Stimulated activated CD8-positive, alpha-beta memory T cell treated with anti-CD3 and anti-CD28 coated beads, Interleukin-7, amount 100 ng/mL, for 4 hours (primary cell): ENCODE results near the gene MYO9A.
A peak's percentile ranks its signal among the peaks of the same experiment; 100 is the strongest.
"Not testable (repeated sequence)": the region's sequence is repeated elsewhere in the genome, so short reads cannot be mapped to it uniquely, and the experiment has no call there.

Source experiments
- DNase-seq, 2 donors: peaks; one replicate each; pipeline ENCODE4 v3.0.0-alpha.2; 2020; ENCODE audit warnings: low read depth in 2 of 2

MYO9A gene

GRCh38 chr15:72136170-72137051, 18.5 kb upstream of the MYO9A start:
- no peak for DNase-seq

DNA sequence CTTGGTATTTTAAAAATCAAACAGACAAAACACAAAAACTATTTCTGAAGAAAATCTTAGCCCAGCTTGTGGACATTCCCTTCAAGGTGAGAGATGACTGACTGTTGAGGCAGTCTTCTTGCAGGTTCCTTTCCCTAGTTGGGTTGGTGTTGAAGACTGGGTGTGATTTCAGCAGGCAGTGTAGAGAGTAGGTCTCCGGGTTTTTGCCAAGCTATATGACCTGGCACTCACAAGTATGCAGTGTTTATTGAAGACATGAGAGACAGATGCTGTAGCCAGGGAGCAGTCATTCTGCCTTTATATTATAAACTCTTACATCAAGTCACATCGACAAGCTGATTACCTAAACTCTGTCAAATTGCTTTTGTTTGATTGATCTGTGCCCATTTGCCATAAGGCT, 17.8 kb upstream of the MYO9A start:
- no peak for DNase-seq

- DNase-seq, result no peak
These were observed 15.3 kb upstream of the MYO9A start for GRCh38 chr15:72133211-72133610.

GRCh38 chr15:72131922-72132321, 14.0 kb upstream of the MYO9A start:
- DNase-seq, result no peak

DNA sequence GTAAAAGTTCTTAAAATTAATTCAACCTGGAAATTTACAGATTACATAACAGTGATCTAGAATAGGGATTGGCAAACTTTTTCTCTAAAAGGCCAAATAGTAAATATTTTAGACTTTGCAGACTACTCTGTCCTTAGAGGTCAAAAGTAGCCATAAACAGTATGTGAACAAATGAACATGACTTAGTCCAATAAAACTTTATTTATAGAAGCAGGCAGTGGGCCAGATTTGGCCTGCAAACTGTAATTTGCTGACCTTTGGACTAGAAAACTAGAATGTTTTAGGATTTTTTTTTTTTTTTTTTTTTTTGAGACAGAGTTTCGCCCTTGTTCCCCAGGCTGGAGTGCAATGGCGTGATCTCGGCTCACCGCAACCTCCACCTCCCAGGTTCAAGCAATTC, 12.3 kb upstream of the MYO9A start:
- no peak for DNase-seq

DNA sequence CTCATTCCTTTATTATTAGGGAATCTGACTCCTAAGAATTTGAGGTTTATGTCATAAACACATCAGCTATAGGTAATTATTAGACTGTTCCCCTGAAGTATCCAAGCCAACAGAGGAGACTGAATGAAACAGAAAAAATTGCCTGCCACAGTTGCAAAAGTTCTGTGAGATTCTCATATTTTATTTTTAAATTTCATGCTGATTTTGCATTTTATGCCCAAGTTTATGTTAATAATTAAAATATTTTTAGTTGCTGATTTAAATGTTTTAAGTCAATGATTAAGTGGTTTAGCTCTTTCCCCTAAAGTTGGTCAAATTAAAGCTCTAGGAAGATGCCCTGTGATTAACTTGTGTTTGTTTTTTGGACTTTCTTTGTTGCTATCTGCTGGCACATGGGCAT, 10.4 kb upstream of the MYO9A start:
- no peak for DNase-seq

DNA sequence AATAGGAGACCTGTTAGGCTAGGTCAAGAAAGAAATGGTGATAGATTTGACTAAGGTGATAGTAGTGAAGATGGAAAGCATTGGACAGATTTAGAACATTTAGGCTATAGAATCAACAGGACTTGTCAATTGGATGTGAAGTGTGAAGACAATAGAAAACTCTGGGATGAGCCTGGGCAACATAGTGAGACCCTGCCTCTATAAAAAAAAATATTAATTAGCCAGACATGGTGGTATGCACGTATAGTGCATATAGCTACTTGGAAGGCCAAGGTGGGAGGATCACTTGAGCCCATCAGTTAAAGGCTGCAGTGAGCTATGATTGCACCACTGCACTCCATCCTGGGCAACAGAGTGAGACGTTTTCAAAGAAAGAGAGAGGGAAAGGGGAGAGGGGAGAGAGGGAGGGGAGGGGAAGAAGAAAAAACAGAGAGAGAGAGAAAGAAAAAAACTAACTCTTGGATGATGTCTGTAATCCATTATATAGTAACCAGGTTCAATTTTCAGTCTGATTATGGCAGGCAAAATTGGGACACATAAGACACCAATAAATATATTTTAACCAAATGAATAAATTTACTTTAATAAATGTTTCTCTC, 9.9 kb upstream of the MYO9A start:
- no peak for DNase-seq

GRCh38 chr15:72124218-72124617, 6.3 kb upstream of the MYO9A start:
- DNase-seq, result no peak

GRCh38 chr15:72117486-72118016, 399 bp downstream of the MYO9A start:
- peak in 1 of 2 donors; percentile 64 for DNase-seq

DNA sequence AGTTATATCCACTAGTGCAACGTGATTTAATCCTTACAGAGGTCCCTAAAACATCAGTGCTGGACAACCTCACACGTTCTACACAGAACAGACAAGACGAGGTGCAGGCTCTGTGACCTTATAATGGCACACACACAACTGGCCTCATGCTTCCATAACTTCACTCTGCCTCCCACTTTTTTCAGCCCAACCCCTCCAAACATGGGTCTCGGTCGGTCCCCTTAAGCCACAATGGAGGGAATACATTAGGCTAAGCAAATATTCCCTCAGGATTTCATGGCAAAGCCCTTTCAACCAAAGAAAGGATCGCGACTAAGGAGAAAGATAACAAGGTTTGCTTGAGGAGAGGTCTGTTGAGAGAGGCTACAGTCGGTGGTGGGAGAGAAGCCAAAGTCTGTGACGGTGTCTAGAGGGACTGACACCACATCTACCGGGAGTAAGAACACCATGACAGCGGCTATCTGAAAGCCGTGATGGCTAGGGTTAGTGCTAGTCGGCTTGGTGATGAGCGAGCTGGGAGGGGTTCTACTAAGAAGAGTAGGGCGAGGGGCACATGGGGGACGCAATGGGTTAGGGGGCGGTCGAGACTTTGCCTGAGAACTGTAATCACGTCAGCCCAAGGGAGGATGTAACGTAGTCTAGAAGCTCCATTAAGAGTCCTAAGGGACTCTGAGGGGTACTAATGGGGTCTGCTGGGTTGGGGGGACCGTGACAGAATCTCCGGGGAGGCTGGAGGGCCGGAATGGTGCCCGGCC, 1.0 kb downstream of the MYO9A start:
- peak; percentile 5 to 10 for DNase-seq

DNA sequence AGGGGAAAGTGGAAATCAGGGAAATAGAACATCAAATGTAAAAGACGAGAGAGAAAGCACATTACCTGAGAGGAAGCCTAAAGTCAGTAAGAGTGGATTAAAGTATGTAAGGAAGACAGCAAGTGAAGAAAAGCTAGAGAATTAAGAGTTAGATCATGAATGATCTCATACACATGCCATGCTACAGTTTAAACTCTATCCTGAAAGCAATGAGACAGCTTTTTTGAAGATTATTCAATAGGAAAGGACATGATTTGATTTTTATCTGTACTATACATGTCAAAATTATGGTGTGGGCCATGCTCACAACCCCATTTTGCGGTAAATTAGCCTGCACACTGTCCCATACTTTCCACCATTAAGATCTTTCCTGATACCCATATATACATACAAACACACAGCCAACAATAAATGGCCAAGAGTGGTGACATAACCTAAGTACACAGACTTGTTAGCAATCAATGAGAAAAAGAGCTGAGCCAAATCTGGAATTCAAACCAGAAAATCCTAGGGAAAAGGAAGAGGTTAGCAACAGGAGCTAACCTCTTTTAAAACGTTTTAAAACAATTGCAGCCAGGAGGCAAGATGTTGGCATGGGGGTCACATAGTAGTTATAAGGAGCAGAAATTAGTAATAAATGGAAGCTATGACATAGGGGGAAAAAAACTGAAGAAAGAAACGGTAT, 4.5 kb downstream of the MYO9A start:
- no peak for DNase-seq

- DNase-seq, result no peak
These were observed 5.1 kb downstream of the MYO9A start for GRCh38 chr15:72112805-72113204.

GRCh38 chr15:72112116-72112515, 5.8 kb downstream of the MYO9A start:
- DNase-seq, result no peak

GRCh38 chr15:72110355-72110754, 7.6 kb downstream of the MYO9A start:
- DNase-seq, result no peak

DNA sequence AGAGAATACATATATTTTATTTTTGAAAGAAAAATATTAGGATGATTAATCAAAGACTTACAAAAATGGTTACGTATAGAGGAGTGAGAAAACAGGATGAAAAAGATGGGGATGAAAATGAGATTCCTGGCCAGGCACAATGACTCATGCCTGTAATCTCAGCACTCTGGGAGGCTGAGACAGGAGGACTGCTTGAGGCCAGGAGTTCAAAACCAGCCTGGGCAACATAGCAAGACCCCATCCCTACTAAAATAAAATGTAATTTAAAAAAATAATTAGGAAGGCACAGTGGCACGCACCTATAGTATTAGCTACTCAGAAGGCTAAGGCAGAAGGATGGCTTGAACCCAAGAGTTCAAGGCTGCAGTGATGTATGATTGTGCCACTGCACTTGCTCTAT, 11.9 kb downstream of the MYO9A start:
- no peak for DNase-seq

- no peak for DNase-seq
These were observed 12.8 kb downstream of the MYO9A start for GRCh38 chr15:72105111-72105510.

DNA sequence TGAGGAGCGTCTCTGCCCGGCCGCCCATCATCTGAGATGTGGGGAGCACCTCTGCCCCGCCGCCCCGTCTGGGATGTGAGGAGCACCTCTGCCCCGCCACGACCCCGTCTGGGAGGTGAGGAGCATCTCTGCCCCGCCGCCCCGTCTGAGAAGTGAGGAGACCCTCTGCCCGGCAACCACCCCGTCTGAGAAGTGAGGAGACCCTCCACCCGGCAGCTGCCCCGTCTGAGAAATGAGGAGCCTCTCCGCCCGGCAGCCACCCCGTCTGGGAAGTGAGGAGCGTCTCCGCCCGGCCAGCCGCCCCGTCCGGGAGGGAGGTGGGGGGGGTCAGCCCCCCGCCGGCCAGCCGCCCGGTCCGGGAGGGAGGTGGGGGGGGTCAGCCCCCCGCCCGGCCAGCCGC, 17.4 kb downstream of the MYO9A start:
- not testable (repeated sequence) for DNase-seq

DNA sequence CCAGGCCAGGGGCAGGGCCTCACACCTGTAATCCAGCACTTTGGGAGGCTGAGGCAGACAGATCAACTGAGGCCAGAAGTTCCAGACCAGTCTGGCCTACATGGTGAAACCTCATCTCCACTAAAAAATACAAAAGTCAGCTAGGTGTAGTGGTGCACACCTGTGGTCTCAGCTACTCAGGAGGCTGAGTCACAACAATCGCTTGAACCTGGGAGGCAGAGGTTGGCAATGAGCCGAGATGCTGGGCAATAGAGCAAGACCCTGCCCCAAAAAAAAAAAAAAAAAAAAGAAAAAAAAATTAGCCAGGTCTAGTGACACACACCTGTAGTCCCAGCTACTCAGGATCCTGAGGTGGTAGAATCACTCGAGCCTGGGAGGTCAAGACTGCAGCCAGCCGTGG, 18.8 kb downstream of the MYO9A start:
- DNase-seq, result no peak

DNA sequence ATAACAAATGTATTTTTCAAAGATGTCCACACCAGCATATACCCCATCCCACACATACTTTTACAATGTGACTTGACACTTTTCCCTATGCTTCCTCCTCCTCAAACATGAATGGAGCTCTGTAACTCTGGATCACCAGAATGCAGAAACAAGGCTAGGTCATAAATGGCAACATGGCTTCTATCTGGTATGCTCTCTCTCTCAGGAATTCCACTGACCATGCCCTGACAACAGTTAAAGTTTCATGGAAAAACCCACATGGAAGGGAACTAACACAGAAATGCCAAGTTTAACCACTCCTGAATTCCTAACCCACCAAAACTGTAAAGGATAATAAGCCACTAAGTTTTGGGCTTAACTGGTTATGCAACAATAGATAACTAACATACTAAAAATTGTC, 19.9 kb downstream of the MYO9A start:
- DNase-seq, result no peak

DNA sequence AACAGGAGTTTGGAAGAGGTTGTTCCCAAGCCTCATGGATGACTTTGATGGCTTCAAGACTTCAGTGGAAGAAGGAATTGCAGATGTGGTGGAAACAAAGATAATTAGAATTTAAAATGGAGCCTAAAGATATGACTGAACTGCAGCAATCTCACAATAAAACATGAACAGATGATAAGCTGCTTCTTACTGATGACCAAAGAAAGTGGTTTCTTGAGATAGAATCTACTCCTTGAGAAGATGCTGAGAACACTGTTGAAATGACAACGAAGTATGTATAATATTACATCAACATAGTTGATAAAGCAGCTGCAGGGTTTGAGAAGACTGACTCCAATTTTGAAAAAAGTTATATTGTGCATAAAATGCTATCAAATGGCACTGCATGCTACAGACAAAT, 21.2 kb downstream of the MYO9A start:
- no peak for DNase-seq

GRCh38 chr15:72092691-72093090, 25.3 kb downstream of the MYO9A start:
- no peak for DNase-seq

GRCh38 chr15:72092006-72092405, 25.9 kb downstream of the MYO9A start:
- no peak for DNase-seq
